ENCODE results near the gene IQSEC3.
"Not testable (repeated sequence)": the region's sequence is repeated elsewhere in the genome, so short reads cannot be mapped to it uniquely, and the experiment has no call there.

IQSEC3 gene

DNA sequence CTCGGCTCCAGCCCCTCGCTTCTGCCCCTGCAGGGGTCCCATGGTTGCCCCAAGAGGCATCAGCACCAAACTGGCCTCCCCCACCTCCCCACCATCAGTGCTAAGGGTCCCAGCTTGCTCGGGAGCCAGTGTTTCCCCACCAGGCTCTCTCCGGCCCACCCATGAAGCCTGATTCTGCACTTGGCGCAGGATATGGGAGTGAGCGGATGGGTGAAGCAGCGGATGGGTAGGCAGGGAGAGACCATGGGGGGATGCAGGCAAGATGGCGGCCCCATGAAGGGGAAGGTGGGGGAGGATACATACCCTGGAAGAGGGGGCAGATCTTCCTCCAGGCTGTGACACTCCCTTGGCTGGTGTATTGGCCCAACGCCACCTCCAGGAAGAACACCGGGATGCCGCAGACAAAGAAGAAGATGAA is 137.7 kb downstream of the IQSEC3 start:
- no peak for DNase-seq

DNA sequence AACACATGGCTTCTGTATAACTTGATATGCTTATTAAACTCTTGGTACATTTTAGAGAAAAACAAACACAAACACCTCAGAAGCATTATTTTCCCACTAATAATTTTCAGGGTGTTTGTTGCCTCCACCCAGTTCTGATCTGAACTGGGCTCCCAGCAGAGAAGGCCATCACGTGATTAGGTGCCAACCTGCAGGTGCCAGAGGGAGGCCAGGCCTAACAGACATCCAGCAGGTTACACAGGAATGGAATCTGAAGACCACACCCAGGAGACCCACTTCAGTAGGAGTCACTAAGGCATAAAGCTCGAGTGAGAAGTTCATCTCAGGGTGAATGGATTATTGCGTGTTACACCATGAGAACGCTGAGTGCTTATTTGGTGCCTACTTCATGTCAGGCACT is 138.5 kb downstream of the IQSEC3 start:
- DNase-seq: no peak

DNA sequence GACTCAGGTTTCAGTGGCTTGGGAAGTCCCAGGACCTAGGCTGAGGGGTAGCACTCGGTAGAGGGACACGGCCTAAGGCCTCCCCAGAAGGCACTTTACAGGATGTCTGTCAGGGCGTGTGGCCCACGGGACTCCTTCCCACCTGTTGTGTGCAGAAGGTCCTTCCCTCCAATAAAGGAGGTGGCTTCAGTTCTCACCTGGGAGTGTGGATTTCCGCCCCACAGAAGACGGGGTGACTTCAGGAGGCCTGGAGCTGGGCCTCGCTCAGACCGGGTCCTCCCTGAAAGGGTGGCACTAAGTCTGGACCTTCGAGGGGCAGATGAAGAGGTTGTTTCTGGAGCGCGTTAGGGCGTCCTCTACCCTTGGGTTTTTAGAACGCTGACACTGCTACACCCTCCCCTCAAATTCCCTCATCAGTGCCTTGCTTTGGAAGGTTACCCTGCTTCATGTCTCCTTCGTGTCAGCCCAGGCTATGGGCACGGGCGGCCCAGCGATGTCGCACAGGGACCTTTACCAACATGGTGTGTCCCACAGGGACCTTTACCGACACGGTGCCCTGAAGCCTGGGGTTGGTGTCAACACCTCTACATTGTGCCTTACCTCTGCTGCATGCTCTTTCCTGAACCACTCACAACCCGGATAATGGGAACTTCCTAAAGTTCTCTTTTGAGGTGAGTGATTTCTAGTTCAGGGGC is 140.3 kb downstream of the IQSEC3 start:
- no peak for DNase-seq

DNA sequence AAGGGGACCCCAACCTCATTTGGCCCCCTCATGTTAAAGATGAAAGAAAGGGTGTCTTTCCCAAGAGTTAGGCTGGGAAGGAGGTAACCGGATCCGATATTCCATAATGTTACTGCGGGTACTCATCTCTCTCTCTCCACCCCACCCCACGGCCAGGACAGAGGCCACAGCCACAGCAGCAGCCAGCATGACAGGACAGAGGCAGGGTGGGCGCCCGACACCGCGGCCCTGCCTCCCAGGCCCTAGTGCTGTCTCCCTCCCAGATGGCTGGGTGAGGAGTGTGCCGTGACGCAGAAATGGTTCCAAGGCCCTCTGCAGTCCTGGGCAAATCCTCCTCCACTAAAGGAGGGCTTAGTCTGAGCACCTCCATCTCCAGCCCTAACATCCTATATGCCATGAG is 141.2 kb downstream of the IQSEC3 start:
- DNase-seq: no peak

DNA sequence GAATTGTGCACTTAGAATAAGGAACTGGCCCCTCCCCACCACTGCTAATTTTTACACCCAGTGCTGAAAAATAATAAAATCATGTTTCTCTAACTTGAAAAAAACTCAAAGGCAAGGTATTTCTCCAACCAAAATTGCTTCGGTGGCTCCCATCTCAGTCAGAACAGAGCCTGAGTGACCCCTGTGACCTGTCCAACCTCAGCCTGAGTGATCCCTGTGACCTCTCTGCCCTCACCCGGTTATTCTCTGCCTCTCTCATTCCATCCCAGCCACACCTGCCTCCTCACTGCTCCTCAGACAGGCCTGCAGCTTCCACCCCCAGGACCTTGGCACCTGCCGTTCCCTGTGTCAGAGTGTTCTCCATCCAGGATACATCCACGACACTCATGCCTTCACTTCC is 142.2 kb downstream of the IQSEC3 start:
- DNase-seq: no peak

DNA sequence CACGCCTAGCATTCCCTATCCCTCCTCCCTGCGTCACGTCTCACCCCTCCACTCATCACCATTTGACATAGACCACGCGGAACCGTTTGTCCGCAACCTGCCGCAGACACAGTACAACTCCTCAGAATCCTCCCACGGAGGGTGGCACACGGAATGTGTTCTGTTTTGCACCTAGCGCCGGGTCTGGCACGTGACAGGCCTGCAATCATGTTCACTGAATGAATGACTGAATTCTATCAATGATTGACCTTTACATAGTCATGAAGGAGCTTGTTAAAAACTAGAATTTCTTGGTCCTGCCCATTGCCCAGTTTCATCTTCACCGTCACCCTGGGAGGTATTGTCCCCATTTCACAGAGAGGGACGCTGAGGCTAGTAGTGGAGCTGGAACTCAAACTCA is 142.7 kb downstream of the IQSEC3 start:
- no peak for DNase-seq

DNA sequence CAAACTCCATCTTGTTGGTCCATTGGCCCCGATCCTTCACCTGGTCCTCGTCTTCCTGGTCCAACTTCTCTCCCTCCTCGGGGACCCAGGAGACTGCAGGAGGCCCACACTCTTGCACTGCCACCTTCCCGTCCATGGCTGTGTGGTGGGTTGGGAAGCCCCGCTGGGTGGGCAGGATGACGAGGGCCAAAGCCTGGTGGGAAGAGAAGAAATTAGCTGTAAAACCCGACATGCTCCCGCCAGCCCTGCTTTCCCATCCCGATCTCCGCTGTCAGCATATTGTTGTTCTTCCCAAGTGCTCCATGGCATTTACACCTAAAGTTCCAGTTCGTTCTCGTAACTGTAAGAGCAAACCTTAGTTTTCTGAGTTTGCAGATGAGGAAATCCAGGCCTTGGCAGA is 143.3 kb downstream of the IQSEC3 start:
- DNase-seq: no peak

DNA sequence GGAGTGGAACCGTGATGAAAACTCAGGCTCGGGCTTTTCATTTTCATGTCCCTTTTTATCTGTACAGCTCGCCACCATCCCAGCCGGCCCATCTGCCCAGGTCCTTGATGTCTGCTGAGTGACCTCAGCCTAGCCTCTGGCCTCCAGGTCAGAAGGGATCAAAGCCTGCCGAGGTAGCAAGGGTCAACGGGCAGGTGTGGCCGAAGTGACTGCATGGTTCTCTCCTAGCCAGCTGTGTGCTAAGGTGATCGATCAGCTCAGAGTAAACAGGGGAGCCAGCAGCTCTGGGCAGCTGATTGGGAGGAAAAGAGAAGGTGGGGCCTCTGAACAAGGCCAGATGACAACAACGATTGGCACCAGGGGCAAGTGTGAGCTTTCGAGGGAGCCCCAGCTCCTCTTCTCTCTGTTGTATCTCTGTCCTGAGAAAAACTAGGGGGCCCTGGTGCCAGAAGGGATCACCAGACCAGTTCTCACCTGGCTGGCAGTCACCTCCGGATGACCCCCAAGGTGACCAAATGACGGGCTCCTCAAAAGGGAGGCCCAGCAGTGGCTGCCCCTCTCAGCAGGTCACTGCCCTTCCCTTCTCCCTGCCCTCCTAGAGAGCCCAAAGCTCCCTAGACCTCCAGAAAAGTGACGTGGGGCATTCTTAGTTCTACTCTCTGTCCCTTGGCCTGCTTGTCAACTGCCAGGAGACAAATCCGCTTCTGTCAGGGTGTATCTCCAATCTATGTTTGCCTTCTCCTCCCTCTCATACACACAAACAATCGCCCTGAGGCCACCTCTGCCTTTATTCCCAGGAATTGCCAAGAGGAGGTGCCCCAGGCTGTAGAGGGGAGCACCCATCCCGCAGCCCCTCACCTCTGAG is 143.9 kb downstream of the IQSEC3 start:
- no peak for DNase-seq

DNA sequence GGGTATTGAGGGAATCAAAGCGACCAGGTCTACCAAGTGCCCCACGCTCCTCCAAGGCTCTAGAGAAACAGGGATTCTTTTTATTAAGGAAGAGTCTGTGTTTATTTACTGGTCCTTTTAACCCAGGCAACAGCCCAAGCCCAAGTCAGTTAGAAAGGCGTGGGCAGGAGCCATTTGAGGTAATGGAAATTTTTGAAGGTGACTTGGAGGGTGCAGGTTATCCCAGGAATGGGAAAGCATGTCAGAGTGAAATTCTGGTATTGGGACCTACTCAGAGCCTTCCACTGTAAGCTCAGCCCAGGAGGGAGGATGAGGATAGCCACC is 144.5 kb downstream of the IQSEC3 start:
- DNase-seq: no peak

DNA sequence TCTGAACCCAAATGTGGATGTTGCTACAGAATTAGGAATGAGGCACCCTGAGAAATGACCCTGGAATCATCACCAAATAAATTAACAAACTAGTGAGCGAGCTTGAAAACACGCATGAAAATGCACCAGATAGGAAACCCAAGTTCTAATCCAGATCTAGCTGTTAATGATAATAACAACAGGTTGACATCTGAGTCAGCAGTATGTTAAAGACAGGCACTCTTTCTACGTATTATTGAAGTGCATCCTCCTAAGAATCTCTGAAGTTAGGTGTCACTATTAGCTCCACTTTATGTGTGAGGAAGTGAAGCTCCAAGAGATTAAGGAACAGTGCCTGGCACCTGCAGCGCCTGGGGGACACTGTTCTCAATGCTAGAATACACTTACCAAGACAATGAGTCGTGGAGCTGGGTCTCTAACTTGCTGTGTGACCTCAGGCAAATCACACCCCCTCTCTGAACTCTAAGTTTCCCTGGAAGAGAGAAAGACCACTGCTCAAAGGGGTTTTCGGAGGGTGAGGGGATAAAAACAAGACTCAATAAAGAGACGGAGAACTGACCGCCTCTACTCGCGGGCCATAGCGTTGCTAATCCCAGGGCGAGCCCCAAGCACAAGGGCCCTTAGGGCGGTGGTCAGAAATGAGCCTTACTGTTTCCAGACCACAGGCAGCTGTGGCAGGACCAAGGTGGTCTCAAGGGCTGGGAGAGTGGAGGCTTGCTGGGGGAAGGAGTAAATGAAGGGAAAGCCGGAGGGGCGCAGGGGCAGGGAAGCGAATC is 145.3 kb downstream of the IQSEC3 start:
- no peak for DNase-seq

DNA sequence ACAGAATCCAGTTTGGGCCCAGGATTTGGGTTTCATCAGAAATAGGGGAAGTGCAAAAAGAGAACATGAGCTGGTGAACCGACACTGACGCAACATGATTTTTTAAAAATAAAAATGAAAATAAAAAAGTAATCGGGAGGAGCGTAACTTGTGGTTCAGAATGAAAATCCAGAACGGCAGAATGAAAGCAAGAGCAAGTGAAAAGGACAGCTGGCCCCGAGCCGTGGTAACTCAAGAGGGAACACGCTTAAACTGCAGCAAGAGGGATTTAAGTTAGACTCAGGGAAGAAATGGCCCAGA is 145.8 kb downstream of the IQSEC3 start:
- no peak for DNase-seq

DNA sequence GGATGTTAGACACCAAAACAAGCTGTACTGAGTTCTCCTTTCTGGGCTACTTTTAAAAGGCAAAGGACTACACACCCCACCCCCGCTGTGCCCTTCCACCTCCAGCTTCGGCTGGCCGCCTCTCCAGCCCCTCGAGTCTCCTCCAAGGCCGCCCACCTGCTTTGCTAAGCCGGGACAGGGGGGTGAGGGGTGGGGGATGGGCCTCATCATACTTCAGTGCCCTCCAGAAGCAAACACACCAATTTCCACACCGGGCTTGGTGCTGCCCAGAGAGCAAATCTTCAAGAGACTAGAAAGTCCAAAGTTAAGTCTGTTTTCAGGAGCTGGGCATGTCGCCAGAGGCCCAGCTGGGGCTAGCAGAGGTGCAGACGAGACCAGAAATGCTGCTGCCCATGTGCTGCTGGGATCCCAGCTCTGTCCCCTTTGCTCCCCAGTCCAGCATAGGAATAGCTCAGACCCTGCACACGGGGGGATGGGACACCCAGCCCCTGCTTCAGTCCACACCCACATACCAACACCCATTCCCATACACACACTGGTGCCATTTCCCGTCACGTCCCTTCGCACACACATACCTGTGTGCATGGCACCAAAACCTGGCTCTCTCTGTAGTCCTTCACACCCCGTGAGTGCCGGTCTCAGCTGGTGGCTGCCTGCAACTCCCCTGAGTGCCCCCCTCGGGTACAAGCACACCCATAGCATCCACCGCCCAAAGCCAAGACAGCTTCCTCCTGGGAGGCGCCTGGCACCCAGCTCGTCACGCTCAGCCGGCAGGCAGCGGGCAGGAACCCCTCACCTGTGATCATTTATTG is 146.4 kb downstream of the IQSEC3 start:
- no peak for DNase-seq

DNA sequence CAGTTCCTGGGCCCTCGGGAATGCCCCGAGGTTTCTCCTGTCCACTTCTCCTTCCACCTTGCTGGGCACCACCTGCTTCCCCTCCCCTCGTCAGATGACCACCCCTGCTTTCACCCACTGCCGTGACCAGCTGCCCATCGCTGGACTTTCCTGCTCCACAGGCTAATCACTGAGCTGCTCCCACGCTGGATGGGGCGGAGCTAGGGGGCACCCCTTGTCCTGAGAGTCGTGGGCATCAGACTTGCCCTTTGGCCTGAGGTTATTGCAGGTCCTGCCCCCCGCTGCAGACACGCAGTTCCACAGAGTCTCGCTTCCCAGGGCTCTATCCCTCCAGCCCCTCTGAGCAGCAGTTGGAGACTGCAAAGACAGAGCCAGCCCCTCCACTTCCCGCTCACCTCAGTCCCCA is 147.0 kb downstream of the IQSEC3 start:
- no peak for DNase-seq

DNA sequence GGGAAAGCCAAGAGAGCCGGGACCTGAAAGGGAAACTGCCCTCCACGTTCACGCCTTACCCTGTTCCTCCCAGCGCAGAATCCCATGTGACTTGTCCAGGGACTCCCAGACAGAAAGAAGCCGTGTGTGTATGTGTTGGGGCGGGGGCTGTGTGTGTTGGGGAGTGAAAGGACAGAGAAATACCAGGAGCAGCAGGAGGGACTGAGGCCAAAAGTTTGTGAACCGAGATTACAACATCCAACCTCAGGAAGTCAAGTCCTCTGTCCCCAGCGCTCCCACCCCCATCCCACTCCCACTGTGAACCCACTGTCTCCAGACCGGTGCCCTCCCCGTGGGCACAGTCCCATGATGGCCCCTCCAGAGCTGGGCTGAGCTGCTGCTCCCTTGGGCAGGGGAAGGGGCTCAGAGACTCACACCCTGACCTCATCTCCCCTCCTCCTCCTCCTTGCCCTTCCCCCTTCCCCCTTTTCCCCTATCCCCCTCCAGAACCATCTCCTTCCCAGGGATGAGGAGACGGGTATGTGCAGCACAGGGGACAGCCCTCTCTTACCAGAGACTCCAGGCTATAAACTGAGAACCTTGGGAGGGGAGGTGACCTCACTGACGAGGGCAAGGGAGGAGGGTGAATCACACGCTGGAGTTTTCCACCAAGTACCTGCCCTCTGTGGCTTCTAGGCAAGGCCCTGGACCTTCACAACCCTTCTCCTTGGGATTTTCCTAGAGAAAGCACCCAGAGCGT is 147.6 kb downstream of the IQSEC3 start, which contains the start of gene SLC6A12:
TSS of gene SLC6A12 (minus strand) at position 155 of the 739 bp plus-strand sequence. CDS start 4,171 bp downstream, outside the sequence.
- no peak for DNase-seq

DNA sequence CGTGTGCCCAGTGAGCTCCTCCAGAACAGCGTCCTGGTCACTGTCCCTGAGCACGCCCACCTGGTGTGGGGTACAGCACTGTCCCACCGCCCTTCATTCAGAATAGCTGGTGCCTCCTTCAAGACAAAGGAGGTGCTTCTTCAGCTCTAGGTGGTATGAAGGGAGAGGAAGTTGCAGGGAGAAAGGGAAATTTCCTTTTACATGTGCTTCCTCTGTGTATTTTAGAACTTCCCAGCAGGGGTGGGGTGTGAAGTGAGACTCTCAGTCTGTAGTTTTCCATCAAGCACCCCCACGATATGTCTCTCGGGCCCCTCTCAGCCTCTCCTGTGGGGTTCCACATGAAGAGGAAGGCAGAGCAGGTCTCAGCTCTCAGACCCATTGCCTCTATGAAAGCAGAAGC is 148.5 kb downstream of the IQSEC3 start:
- no peak for DNase-seq

DNA sequence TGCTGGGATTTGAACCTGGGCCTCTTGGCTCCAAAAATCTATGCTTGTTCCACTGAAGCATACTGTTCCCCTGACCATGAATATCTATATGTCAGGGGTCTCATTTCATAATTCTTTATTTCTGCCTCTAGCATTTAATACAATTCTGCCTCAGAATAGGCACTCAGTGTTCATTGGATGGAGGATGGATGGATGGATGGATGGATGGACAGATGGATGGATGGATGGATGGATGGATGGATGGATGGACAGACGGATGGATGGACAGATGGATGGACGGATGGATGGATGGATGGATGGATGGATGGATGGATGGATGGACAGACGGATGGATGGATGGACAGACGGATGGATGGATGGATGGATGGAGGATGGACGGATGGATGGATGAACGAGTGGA is 150.5 kb downstream of the IQSEC3 start:
- DNase-seq: not testable (repeated sequence)

DNA sequence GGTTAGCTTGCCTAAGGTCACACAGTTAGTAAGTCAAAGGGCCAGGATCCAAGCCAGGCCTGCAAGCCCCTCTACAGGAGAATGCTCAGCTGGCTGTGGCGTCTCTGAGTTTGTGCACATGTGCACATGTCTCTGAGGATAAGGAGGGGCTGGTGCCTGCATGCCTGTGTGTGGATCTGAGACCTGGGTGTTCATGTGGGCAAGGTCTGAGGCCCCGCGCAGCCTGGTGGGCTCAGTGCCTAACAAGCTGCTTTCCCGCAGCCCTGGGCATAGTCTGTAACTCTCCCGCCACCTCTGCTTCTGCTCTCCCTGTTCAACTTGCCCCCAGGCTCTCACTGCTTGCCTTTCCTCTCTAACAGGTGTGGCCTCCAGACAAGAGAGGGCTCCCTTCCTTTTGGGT is 151.7 kb downstream of the IQSEC3 start:
- no peak for DNase-seq

DNA sequence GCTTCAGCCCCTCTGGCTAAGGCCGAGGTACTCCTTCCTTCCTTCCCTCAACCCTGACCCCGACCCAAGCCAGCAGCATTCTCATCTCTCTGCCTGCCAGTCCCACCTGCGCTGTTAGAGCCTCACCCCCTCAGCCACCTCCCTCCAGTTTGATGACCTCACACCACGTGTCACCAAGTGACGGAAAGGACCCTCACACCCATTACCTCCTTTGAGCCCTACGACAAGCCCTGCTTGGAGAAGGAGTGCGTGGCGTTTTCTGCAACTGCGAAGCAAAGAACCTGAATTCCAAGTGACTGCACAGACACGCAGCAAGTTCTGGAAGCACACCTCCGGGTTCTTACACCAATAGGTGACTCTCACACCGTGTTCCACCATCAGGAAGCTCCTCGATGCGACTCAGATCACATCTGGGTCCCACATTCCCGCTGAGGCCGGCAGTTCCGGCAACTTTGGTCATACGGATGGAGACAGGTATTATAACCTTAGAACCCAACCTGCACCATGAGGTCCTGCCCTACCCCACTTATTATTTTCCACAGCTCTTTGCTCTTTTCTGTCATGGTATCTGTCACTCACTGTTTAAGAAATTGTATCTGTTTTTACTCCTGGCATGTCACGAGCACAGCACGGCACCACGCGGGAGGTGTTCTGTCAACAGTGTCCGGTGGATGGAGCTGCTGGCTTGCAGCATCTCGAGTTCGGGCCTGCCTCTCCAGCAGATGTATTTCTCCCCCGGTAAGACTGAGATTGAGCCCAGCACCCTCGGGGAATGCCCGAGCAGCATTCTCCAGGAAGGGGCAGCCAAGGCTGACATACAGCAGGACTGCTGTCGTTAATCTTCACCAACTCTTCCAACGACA is 152.4 kb downstream of the IQSEC3 start:
- DNase-seq: no peak

DNA sequence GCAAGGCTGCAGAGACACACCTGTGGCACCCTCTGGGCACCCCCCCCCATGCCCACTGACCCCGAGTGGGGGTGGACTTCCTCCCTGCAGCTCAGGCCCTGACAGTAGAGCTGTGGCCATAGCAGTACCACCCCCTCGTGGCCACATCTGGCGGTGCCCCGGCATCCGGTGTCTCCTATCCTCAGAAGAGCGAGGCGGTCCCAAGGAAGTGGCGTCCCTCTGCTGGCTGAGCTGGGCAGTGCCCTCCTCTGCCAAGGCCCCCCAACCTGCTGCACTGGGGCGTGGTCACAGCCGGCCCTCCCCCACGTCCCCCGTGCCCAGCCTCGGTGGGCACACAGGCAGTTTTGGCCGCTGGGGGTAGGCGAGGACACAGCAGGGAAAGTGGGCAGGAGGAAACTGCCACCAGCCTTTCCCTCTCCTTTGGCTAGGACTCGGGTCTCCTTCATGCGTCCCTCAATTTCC is 153.4 kb downstream of the IQSEC3 start:
- peak; percentile 70 for DNase-seq

DNA sequence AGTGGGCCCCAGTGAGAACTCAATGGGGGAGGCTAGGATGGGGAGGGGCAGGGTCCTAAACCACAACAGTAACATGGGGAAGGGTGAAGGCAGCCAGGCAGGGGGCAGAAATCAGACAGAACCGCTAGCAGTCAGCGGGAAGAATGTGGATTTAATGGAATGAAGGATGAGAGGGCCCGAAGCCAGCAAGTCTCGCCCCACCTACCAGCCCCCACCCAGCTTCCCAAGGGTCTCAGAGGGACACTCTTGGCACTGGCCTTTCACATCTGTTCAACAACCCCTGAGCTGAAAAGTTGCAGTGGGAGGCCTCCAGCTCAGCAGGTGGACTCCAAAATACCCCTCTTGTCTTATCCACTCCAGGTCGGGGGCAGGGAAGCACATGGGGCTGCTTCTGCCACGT is 153.9 kb downstream of the IQSEC3 start:
- no peak for DNase-seq

DNA sequence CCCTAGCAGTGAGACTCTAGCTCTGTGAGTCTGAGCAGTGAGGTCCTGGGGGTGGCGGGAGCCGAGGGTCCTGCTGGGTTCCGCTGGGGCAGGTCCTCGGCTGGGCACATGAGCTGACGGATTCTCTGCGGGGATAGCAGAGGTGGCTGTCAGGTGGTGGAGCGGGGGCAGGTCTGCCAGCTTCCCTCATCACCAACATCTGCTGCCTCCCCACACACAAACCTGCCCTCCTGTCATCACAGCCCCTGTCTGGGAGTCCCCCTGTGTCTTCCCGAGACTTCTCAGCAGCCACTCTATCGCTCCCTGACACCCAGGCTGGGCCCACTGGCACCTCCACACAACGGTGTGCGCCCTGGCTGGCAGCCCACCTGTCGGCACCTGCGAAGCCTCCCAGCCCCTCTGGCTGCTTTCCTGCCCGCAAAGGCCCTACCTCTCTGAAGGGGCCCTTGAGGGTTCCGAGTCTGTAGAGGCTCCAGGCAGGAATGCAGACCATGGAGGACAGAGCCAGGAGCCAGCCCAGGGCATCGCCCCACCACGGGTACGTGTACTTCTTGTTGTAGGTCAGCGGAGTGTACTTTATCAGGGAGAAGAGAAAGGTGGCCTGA is 154.5 kb downstream of the IQSEC3 start:
- no peak for DNase-seq

Measured in NCI-H226 (cell line).